ENCODE results near the gene ELP5. TPM values are rescaled to one million over a fixed set of nuclear protein-coding genes. Genes with fewer than 3 reads are reported as not detected.

ELP5 gene
- total and polyA plus RNA-seq, 10 of the 15 experiments (the other 5 are each of a cell fraction or from before 2014, with no cell fraction given), result 41.1 to 109 (median 77.5) TPM

DNA sequence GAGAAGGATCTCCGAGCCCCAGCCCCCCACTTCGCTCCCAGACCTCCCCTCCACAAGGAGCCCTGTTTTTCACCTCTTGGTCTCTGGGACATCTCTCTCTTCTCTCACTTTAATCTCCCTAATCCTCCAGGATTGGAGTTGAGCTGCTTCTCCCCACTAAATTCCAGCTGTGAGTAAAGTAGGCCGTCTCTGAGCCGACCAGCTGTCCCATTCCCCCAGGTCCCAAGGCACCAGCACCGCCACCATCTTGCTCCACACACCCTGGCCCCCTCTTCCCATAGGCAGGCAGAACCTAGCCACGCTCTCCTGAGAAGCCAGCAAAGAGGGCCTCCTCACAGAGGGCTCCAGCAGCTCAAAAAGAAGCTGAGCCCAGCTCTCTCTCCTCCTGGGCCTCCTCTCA, 33.3 kb upstream of the ELP5 start:
- POLR2A ChIA-PET, result interaction anchor here (1.0 to 5.9 kb wide), 6 partner anchors 15 to 119 kb away, joined by 3 to 60 read pairs (median 26); partner anchors contain the start of genes ACAP1, CTDNEP1, DVL2 and ELP5
- Histone ChIP-seq H3K36me3 (ENCODE audit: control insufficient read depth in 2 of 2, insufficient read depth in 2 of 2, low read length in 1 of 2) (peaks cover 8 to 11% of the 10 kb centered on the region in 2 experiments), H3K4me2 (ENCODE audit: control insufficient read depth, insufficient read depth) (no peak overlapping the region; the same call in 1 of the 2 replicates), H3K27ac (ENCODE audit: control insufficient read depth, insufficient read depth) (no peak overlapping the region), H3K9ac (ENCODE audit: control insufficient read depth, insufficient read depth, low read length) (no peak overlapping the region), H3K79me2 (ENCODE audit: control insufficient read depth, insufficient read depth, low read length) (peaks cover 14% of the 10 kb centered on the region), H3K4me3 (no peak overlapping the region), H3K9me3 (replicated peaks; ENCODE audit: control insufficient read depth, insufficient read depth, low read length) (no peaks in the 10 kb centered on the region), H2AFZ (ENCODE audit: control insufficient read depth, low read depth, low read length) (no peak overlapping the region), H3K27me3 (replicated peaks in 1 of 2; ENCODE audit: control insufficient read depth in 2 of 2, insufficient read depth in 2 of 2, low read length in 1 of 2) (no peaks in the 10 kb centered on the region), H4K20me1 (ENCODE audit: control insufficient read depth, insufficient read depth) (no peaks in the 10 kb centered on the region), H3K4me1 (ENCODE audit: control insufficient read depth, insufficient read depth, low read length) (peaks cover 19% of the 10 kb centered on the region)
- WGBS (ENCODE audit: insufficient coverage, insufficient replicate concordance, low lambda C conversion rate, missing lambda C conversion rate), result 58% methylated on average over 6 of the region's 6 CpGs
- no peak for DNase-seq (ENCODE audit: low read depth, low spot score)
- intact Hi-C loops (cut with micrococcal nuclease; ENCODE audit: unreplicated experiment) (no loop called here), in situ Hi-C loops (cut with MboI) (no loop called here)
- ATAC-seq, result no peak
- RAD21 ChIA-PET (ENCODE audit: unreplicated experiment), result interaction anchor here (1.4 to 3.2 kb wide), 3 partner anchors 22 to 86 kb away, joined by 4 to 51 read pairs (median 44); partner anchors contain the start of genes GABARAP and PHF23
- SMC1A ChIA-PET (ENCODE audit: uncharacterized antibody, unreplicated experiment), result interaction anchor here (0.7 to 4.8 kb wide), 2 partner anchors 16 to 23 kb away, joined by 3 to 34 read pairs; partner anchors contain the start of genes DVL2 and GABARAP
- BruUV-seq (replicated peaks), result no TSS peak
- CTCF ChIA-PET, result interaction anchor here (2.6 to 5.1 kb wide), 3 partner anchors 14 to 173 kb away, joined by 17 to 60 read pairs (median 50); partner anchors contain the start of gene DVL2
- FAIRE-seq, result no peak
- TF ChIP-seq ZBTB40 (IDR thresholded peaks at IDR 0.05; ENCODE audit: borderline replicate concordance) (no peak), TBL1XR1 (IDR thresholded peaks at IDR 0.05; ENCODE audit: low read depth, low read length) (no peak), SMARCA5 (IDR thresholded peaks at IDR 0.05) (no peak)
